Measurements from ENCODE around the gene PTPN2. TPM values are rescaled to one million over a fixed set of nuclear protein-coding genes. Genes with fewer than 3 reads are reported as not detected.

PTPN2 gene
- total RNA-seq, 4 donors from 2014 or later: 33.7 to 60.5 (median 38.0) TPM

GRCh38 chr18:12827588-12827987 is 56.4 kb downstream of the PTPN2 start:
- no peak for TF ChIP-seq CTCF (IDR thresholded peaks at IDR 0.05; ENCODE audit: low read depth)

- no peak for TF ChIP-seq CTCF (IDR thresholded peaks at IDR 0.05; ENCODE audit: low read depth)
Measured at GRCh38 chr18:12825230-12825629, 58.8 kb downstream of the PTPN2 start.

- TF ChIP-seq CTCF (IDR thresholded peaks at IDR 0.05; ENCODE audit: low read depth): no peak
Measured at GRCh38 chr18:12823892-12824291, 60.1 kb downstream of the PTPN2 start.

- TF ChIP-seq CTCF (IDR thresholded peaks at IDR 0.05; ENCODE audit: low read depth): no peak
Measured at GRCh38 chr18:12821408-12821807, 62.6 kb downstream of the PTPN2 start.

- no peak for TF ChIP-seq CTCF (IDR thresholded peaks at IDR 0.05; ENCODE audit: low read depth)
Measured at GRCh38 chr18:12820506-12820905, 63.5 kb downstream of the PTPN2 start.

GRCh38 chr18:12819841-12820240 is 64.2 kb downstream of the PTPN2 start:
- no peak for TF ChIP-seq CTCF (IDR thresholded peaks at IDR 0.05; ENCODE audit: low read depth)

- TF ChIP-seq CTCF (IDR thresholded peaks at IDR 0.05; ENCODE audit: low read depth): no peak
Measured at GRCh38 chr18:12819322-12819721, 64.7 kb downstream of the PTPN2 start.

All from subcutaneous adipose tissue (tissue), 4 donors.